Dermis blood vessel endothelial cell (primary cell): ENCODE data around the gene FOXD4L4. TPM values are rescaled to one million over a fixed set of nuclear protein-coding genes. Genes with fewer than 3 reads are reported as not detected.
"Not testable (repeated sequence)": the region's sequence is repeated elsewhere in the genome, so short reads cannot be mapped to it uniquely, and the experiment has no call there.

Source experiments
- DNase-seq: peaks from one replicate; pipeline ENCODE4 v3.0.0; 2010
- total RNA-seq: library from RNA; depleted of rRNA; stranded (reverse); fragments of >200 nt; gene quantifications from 2 replicates; pipeline ENCODE4 v1.2.3, GENCODE V29; 2014

FOXD4L4 gene
- total RNA-seq: 0.09 and 0.17 TPM in 2 replicates

- DNase-seq: not testable (repeated sequence)
Measured at GRCh38 chr9:65737096-65737564, at the start of gene FOXD4L4. FOXD4L4 (plus strand) TSS chr9:65737146; CDS start chr9:65737146, 0 bp downstream.

- not testable (repeated sequence) for DNase-seq
Measured at GRCh38 chr9:65703550-65703949, 33.4 kb upstream of the FOXD4L4 start.

GRCh38 chr9:65714445-65714844, 22.5 kb upstream of the FOXD4L4 start:
- DNase-seq: not testable (repeated sequence)

- DNase-seq: not testable (repeated sequence)
Measured at GRCh38 chr9:65738133-65738532, 1.2 kb downstream of the FOXD4L4 start.

Other genes with a start within 250 kb of the FOXD4L4 start
- gene ZNG1E, start 61.2 kb upstream of the FOXD4L4 start, total RNA-seq: 33.7 and 46.0 TPM in 2 replicates